Astrocyte (in vitro differentiated cells and primary cell): Measurements from ENCODE around the gene NHLH1. TPM values are rescaled to one million over a fixed set of nuclear protein-coding genes. Genes with fewer than 3 reads are reported as not detected.

Experiments used
- DNase-seq: peaks from one replicate; pipeline ENCODE4 v3.0.0-alpha.2; 2010; ENCODE audit warnings: low read depth
- FAIRE-seq: peaks from 2 replicates; lab custom pipeline; 2011; peaks lifted over from hg19 to GRCh38; lab: Jason Lieb, UNC
- H2AFZ ChIP-seq: 2 replicates; pipeline ENCODE4 v1.6.0; 2012; ENCODE audit warnings: low read depth, low read length, inconsistent platforms
- H3K27ac ChIP-seq: 2 replicates; pipeline ENCODE4 v1.5.1; 2011; ENCODE audit warnings: low read depth, low read length, inconsistent platforms
- H3K27me3 ChIP-seq: 2 replicates; pipeline ENCODE4 v1.6.0; 2011; ENCODE audit warnings: low read length, inconsistent platforms; ENCODE audit not compliant: insufficient read depth
- H3K36me3 ChIP-seq: 2 replicates; pipeline ENCODE4 v1.5.1; 2011; ENCODE audit warnings: low read length, inconsistent platforms; ENCODE audit not compliant: insufficient read depth
- H3K4me1 ChIP-seq: 2 replicates; pipeline ENCODE4 v1.5.1; 2011; ENCODE audit warnings: low read length, inconsistent platforms; ENCODE audit not compliant: insufficient read depth
- H3K4me2 ChIP-seq: 2 replicates; pipeline ENCODE4 v1.6.0; 2012; ENCODE audit warnings: low read length, inconsistent platforms
- H3K4me3 ChIP-seq: 2 replicates; pipeline ENCODE4 v1.5.1; 2011; ENCODE audit warnings: low read depth, mild to moderate bottlenecking, low read length, inconsistent platforms; ENCODE audit not compliant: insufficient read depth
- H3K79me2 ChIP-seq: 2 replicates; pipeline ENCODE4 v1.6.0; 2012; ENCODE audit warnings: mild to moderate bottlenecking, low read length, inconsistent platforms; ENCODE audit not compliant: insufficient read depth
- H3K9ac ChIP-seq: 2 replicates; pipeline ENCODE4 v1.6.0; 2012; ENCODE audit warnings: mild to moderate bottlenecking, low read length, inconsistent platforms
- H3K9me3 ChIP-seq: 2 replicates; pipeline ENCODE4 v1.5.1; 2012; ENCODE audit warnings: low read depth, mild to moderate bottlenecking, low read length, inconsistent platforms; ENCODE audit not compliant: insufficient read depth
- H4K20me1 ChIP-seq: 2 replicates; pipeline ENCODE4 v1.6.0; 2012; ENCODE audit warnings: low read length, inconsistent platforms; ENCODE audit not compliant: insufficient read depth
- H3K27ac Mint-ChIP-seq: one replicate; pipeline ENCODE4 v1.8.0; 2021; ENCODE audit warnings: mild to moderate bottlenecking, mixed read lengths; ENCODE audit not compliant: unreplicated experiment
- H3K27me3 Mint-ChIP-seq: one replicate; pipeline ENCODE4 v1.8.0; 2021; ENCODE audit warnings: low read depth, mixed read lengths; ENCODE audit not compliant: unreplicated experiment
- H3K36me3 Mint-ChIP-seq: one replicate; pipeline ENCODE4 v1.8.0; 2021; ENCODE audit warnings: low read depth, mixed read lengths; ENCODE audit not compliant: unreplicated experiment
- H3K4me1 Mint-ChIP-seq: one replicate; pipeline ENCODE4 v1.8.0; 2021; ENCODE audit warnings: low read depth, mixed read lengths; ENCODE audit not compliant: unreplicated experiment
- H3K4me3 Mint-ChIP-seq: one replicate; pipeline ENCODE4 v1.8.0; 2021; ENCODE audit warnings: mild to moderate bottlenecking, moderate library complexity, mixed read lengths; ENCODE audit not compliant: unreplicated experiment
- H3K9me3 Mint-ChIP-seq: one replicate; pipeline ENCODE4 v1.8.0; 2021; ENCODE audit warnings: mild to moderate bottlenecking, mixed read lengths; ENCODE audit not compliant: unreplicated experiment
- EZH2 ChIP-seq: IDR thresholded peaks from 2 replicates; pipeline ENCODE4 v1.6.1; 2012; ENCODE audit warnings: mild to moderate bottlenecking, low read length, inconsistent platforms; ENCODE audit not compliant: insufficient read depth
- total RNA-seq: library from RNA; stranded (reverse); gene quantifications from 2 replicates; pipeline ENCODE4 v1.2.1, GENCODE V29; 2021
- TF ChIP-seq, protein P1 (sequence below): IDR thresholded peaks from 2 replicates; pipeline ENCODE4 v1.5.1; 2011; ENCODE audit warnings: low read depth, mild to moderate bottlenecking, inconsistent platforms, low read length, moderate library complexity; ENCODE audit not compliant: insufficient read depth

The NHLH1 gene
- total RNA-seq, 1 donor from 2014 or later = 0.70 TPM

GRCh38 chr1:160354388-160354985 lies 12.4 kb upstream of the NHLH1 start:
- Histone ChIP-seq H3K4me3 (no peak overlapping the region), H3K4me1 (no peaks in the 10 kb centered on the region), H2AFZ (no peak overlapping the region), H3K9ac (no peak overlapping the region), H3K4me2 (no peak overlapping the region), H4K20me1 (peaks cover 12% of the 10 kb centered on the region), H3K27me3 (no peaks in the 10 kb centered on the region), H3K27ac (no peak overlapping the region), H3K9me3 (no peaks in the 10 kb centered on the region), H3K36me3 (peaks cover 66% of the 10 kb centered on the region), H3K79me2 (no peaks in the 10 kb centered on the region)
- no peaks in the 10 kb centered on the region for H3K9me3 Mint-ChIP-seq
- H3K4me3 Mint-ChIP-seq = no peak overlapping the region
- H3K27me3 Mint-ChIP-seq = no peaks in the 10 kb centered on the region
- peaks cover 46% of the 10 kb centered on the region for H3K36me3 Mint-ChIP-seq
- no peak for FAIRE-seq
- peaks cover 9% of the 10 kb centered on the region for H3K4me1 Mint-ChIP-seq
- no peak overlapping the region for H3K27ac Mint-ChIP-seq
- no peak for DNase-seq
- TF ChIP-seq EZH2 = no peak
- TF ChIP-seq, protein P1, sequence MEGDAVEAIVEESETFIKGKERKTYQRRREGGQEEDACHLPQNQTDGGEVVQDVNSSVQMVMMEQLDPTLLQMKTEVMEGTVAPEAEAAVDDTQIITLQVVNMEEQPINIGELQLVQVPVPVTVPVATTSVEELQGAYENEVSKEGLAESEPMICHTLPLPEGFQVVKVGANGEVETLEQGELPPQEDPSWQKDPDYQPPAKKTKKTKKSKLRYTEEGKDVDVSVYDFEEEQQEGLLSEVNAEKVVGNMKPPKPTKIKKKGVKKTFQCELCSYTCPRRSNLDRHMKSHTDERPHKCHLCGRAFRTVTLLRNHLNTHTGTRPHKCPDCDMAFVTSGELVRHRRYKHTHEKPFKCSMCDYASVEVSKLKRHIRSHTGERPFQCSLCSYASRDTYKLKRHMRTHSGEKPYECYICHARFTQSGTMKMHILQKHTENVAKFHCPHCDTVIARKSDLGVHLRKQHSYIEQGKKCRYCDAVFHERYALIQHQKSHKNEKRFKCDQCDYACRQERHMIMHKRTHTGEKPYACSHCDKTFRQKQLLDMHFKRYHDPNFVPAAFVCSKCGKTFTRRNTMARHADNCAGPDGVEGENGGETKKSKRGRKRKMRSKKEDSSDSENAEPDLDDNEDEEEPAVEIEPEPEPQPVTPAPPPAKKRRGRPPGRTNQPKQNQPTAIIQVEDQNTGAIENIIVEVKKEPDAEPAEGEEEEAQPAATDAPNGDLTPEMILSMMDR = peak; percentile 47

DNA sequence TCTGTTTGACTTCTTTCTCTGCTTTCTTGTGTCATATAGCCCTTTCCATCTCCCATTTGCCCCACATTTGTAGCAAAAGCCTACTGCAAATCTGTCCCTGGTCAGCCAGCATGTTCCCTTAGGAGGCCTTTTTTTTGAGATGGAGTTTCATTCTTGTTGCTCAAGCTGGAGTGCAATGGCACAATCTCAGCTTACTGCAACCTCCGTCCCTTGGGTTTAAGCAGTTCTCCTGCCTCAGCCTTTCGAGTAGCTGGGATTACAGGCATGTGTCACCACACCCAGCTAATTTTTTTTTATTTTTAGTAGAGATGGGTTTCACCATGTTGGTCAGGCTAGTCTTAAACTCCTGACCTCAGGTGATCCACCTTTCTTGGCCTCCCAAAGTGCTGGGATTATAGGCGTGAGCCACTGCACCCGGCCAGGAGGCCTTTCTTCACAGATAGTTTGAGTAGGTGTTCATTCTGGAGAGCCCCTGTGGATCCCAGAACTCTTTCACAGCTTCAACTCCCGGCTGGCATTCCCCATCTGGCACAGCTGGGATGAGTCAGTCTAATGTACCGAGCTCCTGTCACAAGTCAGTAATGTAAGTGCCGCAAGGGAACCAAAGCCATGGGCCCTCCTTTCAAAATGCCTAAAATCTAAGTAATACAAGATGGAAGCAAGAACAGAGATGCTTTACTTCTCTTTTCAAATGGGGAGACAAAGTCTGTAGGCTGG lies 9.4 kb upstream of the NHLH1 start:
- DNase-seq (no peak), FAIRE-seq (no peak)
- Histone ChIP-seq H3K27ac (no peak overlapping the region), H3K27me3 (no peaks in the 10 kb centered on the region), H3K9me3 (no peaks in the 10 kb centered on the region), H3K4me3 (no peak overlapping the region), H3K4me2 (no peak overlapping the region), H4K20me1 (peaks cover 11% of the 10 kb centered on the region), H3K4me1 (no peaks in the 10 kb centered on the region), H3K9ac (no peak overlapping the region), H3K79me2 (no peaks in the 10 kb centered on the region), H2AFZ (no peak overlapping the region), H3K36me3 (peaks cover 38% of the 10 kb centered on the region)
- no peak for TF ChIP-seq EZH2
- TF ChIP-seq, protein P1 = no peak
- Mint-ChIP-seq H3K9me3 (no peaks in the 10 kb centered on the region), H3K36me3 (peaks cover 48% of the 10 kb centered on the region), H3K27ac (no peak overlapping the region), H3K4me3 (no peak overlapping the region), H3K27me3 (no peaks in the 10 kb centered on the region), H3K4me1 (peaks cover 15% of the 10 kb centered on the region)

DNA sequence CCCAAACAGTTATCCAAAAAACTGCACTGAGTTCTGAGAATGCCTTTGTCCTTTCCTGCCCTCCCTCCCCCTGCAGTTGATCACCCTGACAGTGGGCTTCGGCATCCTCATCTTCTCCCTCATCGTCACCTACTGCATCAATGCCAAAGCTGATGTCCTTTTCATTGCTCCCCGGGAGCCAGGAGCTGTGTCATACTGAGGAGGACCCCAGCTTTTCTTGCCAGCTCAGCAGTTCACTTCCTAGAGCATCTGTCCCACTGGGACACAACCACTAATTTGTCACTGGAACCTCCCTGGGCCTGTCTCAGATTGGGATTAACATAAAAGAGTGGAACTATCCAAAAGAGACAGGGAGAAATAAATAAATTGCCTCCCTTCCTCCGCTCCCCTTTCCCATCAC lies 8.8 kb upstream of the NHLH1 start:
- no peak overlapping the region for H3K27ac Mint-ChIP-seq
- peaks cover 32% of the 10 kb centered on the region for H3K36me3 ChIP-seq
- FAIRE-seq = no peak

More for the DNA sequence above, 8.8 kb upstream of the NHLH1 start:
- Histone ChIP-seq H3K9ac (no peak overlapping the region), H3K79me2 (no peaks in the 10 kb centered on the region), H3K4me2 (no peak overlapping the region), H3K27ac (no peak overlapping the region), H3K9me3 (no peaks in the 10 kb centered on the region), H4K20me1 (peaks cover 11% of the 10 kb centered on the region), H3K4me3 (no peak overlapping the region), H3K4me1 (no peaks in the 10 kb centered on the region), H2AFZ (no peak overlapping the region), H3K27me3 (no peaks in the 10 kb centered on the region)
- peaks cover 44% of the 10 kb centered on the region for H3K36me3 Mint-ChIP-seq
- H3K27me3 Mint-ChIP-seq = no peaks in the 10 kb centered on the region
- no peak for DNase-seq
- peaks cover 18% of the 10 kb centered on the region for H3K4me1 Mint-ChIP-seq
- H3K9me3 Mint-ChIP-seq = no peaks in the 10 kb centered on the region
- no peak overlapping the region for H3K4me3 Mint-ChIP-seq
- no peak for TF ChIP-seq EZH2
